ENCODE data around the gene RASD2. TPM values are rescaled to one million over a fixed set of nuclear protein-coding genes. Genes with fewer than 3 reads are reported as not detected.

The RASD2 gene
- total and polyA plus RNA-seq, 4 donors: 0.77 to 12.0 (median 7.0) TPM

GRCh38 chr22:35525687-35526332 is 14.8 kb upstream of the RASD2 start:
- no peak for DNase-seq (ENCODE audit: low read depth in 4 of 6, low spot score in 6 of 6)
- Histone ChIP-seq H3K9me3 (ENCODE audit: control insufficient read depth, insufficient read depth, low read length) (peaks cover 4% of the 10 kb centered on the region), H3K36me3 (ENCODE audit: control insufficient read depth, insufficient read depth, low read length) (no peaks in the 10 kb centered on the region), H3K4me1 (ENCODE audit: control insufficient read depth, insufficient read depth, low read length) (peaks cover 22% of the 10 kb centered on the region), H3K27me3 (ENCODE audit: control insufficient read depth, insufficient read depth, low read length) (no peaks in the 10 kb centered on the region), H3K27ac (ENCODE audit: low read depth, low read length) (no peak overlapping the region), H3K4me3 (ENCODE audit: low read depth, low read length) (no peak overlapping the region)
- WGBS (ENCODE audit: insufficient coverage): 93% methylated on average over 8 of the region's 12 CpGs

- Histone ChIP-seq H3K27me3 (ENCODE audit: control insufficient read depth, insufficient read depth, low read length) (no peaks in the 10 kb centered on the region), H3K4me1 (ENCODE audit: control insufficient read depth, insufficient read depth, low read length) (peaks cover 22% of the 10 kb centered on the region), H3K9me3 (ENCODE audit: control insufficient read depth, insufficient read depth, low read length) (peaks cover 4% of the 10 kb centered on the region), H3K4me3 (ENCODE audit: low read depth, low read length) (no peak overlapping the region), H3K36me3 (ENCODE audit: control insufficient read depth, insufficient read depth, low read length) (no peaks in the 10 kb centered on the region), H3K27ac (ENCODE audit: low read depth, low read length) (no peak overlapping the region)
- WGBS (ENCODE audit: insufficient coverage): 74% methylated on average over 12 of the region's 12 CpGs
- no peak for DNase-seq (ENCODE audit: low read depth in 4 of 6, low spot score in 6 of 6)
Measured at GRCh38 chr22:35526333-35526979, 14.2 kb upstream of the RASD2 start.

DNA sequence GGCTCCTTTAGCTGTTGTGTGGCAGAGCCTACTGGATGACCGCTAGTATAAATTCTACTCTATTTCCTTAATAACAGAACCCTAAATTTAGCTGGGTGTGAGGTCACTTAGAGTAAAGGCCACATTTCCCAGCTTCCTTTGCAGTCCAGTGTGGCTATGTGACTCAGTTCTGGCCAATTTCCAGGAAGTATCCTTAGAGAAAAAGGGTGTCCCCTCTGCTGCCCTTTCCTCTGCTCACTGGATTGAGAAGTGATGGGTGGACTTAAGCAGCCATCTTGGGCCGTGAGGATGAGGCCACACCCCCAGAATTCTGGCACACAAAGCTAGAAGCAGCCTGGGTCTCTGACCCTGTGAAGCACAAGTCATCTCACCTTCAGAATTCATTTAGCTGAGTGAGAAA is 11.7 kb upstream of the RASD2 start:
- 100% methylated on average over 1 of the region's 2 CpGs for WGBS (ENCODE audit: insufficient coverage)
- Histone ChIP-seq H3K4me1 (ENCODE audit: control insufficient read depth, insufficient read depth, low read length) (peaks cover 12% of the 10 kb centered on the region), H3K27ac (ENCODE audit: low read depth, low read length) (no peak overlapping the region)

DNA sequence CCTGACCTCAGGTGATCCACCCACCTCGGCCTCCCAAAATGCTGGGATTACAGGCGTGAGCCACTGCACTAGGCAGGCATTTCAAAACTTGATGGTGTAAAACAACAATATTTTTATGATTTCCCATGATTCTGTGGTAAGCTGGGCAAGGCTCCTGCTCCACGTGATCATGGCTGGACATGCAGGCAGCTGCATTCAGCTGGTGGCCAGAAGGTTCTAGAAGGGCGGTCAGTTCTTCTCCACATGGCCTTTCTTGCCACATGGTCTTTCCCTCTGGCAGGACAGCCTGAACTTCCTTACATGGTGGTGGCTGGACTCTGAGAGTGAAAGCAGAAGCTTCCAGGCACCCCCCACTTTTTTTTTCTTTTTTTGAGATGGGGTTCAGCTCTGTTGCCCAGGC is 9.9 kb upstream of the RASD2 start:
- 100% methylated on average over 2 of the region's 4 CpGs for WGBS (ENCODE audit: insufficient coverage)
- H3K27me3 ChIP-seq (ENCODE audit: control insufficient read depth, insufficient read depth, low read length): no peaks in the 10 kb centered on the region
- peaks cover 4% of the 10 kb centered on the region for H3K9me3 ChIP-seq (ENCODE audit: control insufficient read depth, insufficient read depth, low read length)

More for the DNA sequence above, 11.7 kb upstream of the RASD2 start:
- Histone ChIP-seq H3K4me3 (ENCODE audit: low read depth, low read length) (no peak overlapping the region), H3K27me3 (ENCODE audit: control insufficient read depth, insufficient read depth, low read length) (no peaks in the 10 kb centered on the region), H3K9me3 (ENCODE audit: control insufficient read depth, insufficient read depth, low read length) (peaks cover 4% of the 10 kb centered on the region), H3K36me3 (ENCODE audit: control insufficient read depth, insufficient read depth, low read length) (no peaks in the 10 kb centered on the region)
- no peak for DNase-seq (ENCODE audit: low read depth in 4 of 6, low spot score in 6 of 6)

GRCh38 chr22:35531202-35531601 is 9.4 kb upstream of the RASD2 start:
- H3K4me1 ChIP-seq (ENCODE audit: control insufficient read depth, insufficient read depth, low read length): peaks cover 10% of the 10 kb centered on the region
- peaks cover 4% of the 10 kb centered on the region for H3K9me3 ChIP-seq (ENCODE audit: control insufficient read depth, insufficient read depth, low read length)
- no peak overlapping the region for H3K4me3 ChIP-seq (ENCODE audit: low read depth, low read length)
- H3K27ac ChIP-seq (ENCODE audit: low read depth, low read length): no peak overlapping the region
- H3K36me3 ChIP-seq (ENCODE audit: control insufficient read depth, insufficient read depth, low read length): no peaks in the 10 kb centered on the region
- H3K27me3 ChIP-seq (ENCODE audit: control insufficient read depth, insufficient read depth, low read length): no peaks in the 10 kb centered on the region
- WGBS (ENCODE audit: insufficient coverage): 90% methylated on average over 2 of the region's 6 CpGs
- DNase-seq (ENCODE audit: low read depth in 4 of 6, low spot score in 6 of 6): no peak

More for the DNA sequence above, 9.9 kb upstream of the RASD2 start:
- Histone ChIP-seq H3K36me3 (ENCODE audit: control insufficient read depth, insufficient read depth, low read length) (no peaks in the 10 kb centered on the region), H3K4me3 (ENCODE audit: low read depth, low read length) (no peak overlapping the region), H3K4me1 (ENCODE audit: control insufficient read depth, insufficient read depth, low read length) (peaks cover 8% of the 10 kb centered on the region), H3K27ac (ENCODE audit: low read depth, low read length) (no peak overlapping the region)
- DNase-seq (ENCODE audit: low read depth in 4 of 6, low spot score in 6 of 6): no peak

DNA sequence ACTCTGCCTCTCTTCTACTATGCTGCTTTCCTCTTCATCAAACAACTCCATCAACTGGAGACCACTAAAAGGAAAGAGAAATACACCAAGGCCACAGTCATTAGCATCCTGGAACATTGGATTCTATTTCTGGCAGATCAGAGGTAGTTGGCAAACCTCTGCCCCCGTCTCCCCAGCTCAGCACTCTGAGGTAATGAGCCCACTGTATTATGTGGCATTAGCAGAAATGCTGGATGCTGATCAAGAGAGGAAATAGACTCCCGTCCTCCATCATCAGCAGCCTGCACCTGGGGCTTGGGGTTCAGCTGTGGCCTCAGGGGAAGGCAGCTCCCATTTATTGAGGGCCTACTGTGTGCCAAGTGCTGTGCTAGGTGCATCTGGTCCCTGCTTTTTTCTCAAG is 9.0 kb upstream of the RASD2 start:
- DNase-seq (ENCODE audit: low read depth in 4 of 6, low spot score in 6 of 6): peak in 2 of 6 donors; percentile 51 to 88
- WGBS (ENCODE audit: insufficient coverage): 44% methylated on average over 1 of the region's 2 CpGs
- H3K4me1 ChIP-seq (ENCODE audit: control insufficient read depth, insufficient read depth, low read length): peaks cover 13% of the 10 kb centered on the region
- H3K4me3 ChIP-seq (ENCODE audit: low read depth, low read length): no peak overlapping the region
- H3K27ac ChIP-seq (ENCODE audit: low read depth, low read length): no peak overlapping the region
- H3K9me3 ChIP-seq (ENCODE audit: control insufficient read depth, insufficient read depth, low read length): peaks cover 4% of the 10 kb centered on the region
- no peaks in the 10 kb centered on the region for H3K27me3 ChIP-seq (ENCODE audit: control insufficient read depth, insufficient read depth, low read length)
- H3K36me3 ChIP-seq (ENCODE audit: control insufficient read depth, insufficient read depth, low read length): no peaks in the 10 kb centered on the region

DNA sequence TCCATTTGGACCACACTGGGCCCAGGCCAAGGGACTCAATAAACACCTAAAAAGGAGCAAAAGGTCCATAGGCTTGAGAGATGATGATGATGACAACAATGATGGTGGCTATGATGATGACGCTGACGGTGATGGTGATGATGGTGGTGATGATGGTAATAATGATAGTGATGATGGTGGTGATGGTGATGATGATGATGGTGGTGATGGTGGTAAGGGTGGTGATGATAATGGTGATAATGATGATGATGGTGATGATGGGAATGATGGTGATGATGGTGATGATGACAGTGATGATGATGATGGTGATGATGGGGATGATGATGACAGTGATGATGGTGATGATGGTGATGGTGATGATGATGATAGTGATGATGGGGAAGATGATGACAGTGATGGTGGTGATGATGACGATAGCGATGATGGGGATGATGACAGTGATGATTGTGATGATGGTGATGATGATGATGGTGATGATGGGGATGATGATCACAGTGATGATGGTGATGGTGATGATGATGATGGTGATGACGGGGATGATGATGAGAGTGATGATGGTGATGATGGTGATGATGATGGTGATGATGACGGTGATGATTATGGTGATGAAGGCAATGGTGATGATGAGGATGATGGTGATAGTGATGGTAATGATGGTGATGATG is 7.1 kb upstream of the RASD2 start:
- WGBS (ENCODE audit: insufficient coverage): 95% methylated on average over 6 of the region's 6 CpGs
- no peak overlapping the region for H3K27ac ChIP-seq (ENCODE audit: low read depth, low read length)
- H3K4me3 ChIP-seq (ENCODE audit: low read depth, low read length): no peak overlapping the region
- H3K9me3 ChIP-seq (ENCODE audit: control insufficient read depth, insufficient read depth, low read length): peaks cover 4% of the 10 kb centered on the region
- peaks cover 13% of the 10 kb centered on the region for H3K4me1 ChIP-seq (ENCODE audit: control insufficient read depth, insufficient read depth, low read length)
- no peaks in the 10 kb centered on the region for H3K27me3 ChIP-seq (ENCODE audit: control insufficient read depth, insufficient read depth, low read length)
- H3K36me3 ChIP-seq (ENCODE audit: control insufficient read depth, insufficient read depth, low read length): no peaks in the 10 kb centered on the region
- DNase-seq (ENCODE audit: low read depth in 4 of 6, low spot score in 6 of 6): no peak

GRCh38 chr22:35534091-35534490 is 6.5 kb upstream of the RASD2 start:
- Histone ChIP-seq H3K27ac (ENCODE audit: low read depth, low read length) (no peak overlapping the region), H3K9me3 (ENCODE audit: control insufficient read depth, insufficient read depth, low read length) (no peaks in the 10 kb centered on the region), H3K4me1 (ENCODE audit: control insufficient read depth, insufficient read depth, low read length) (peaks cover 13% of the 10 kb centered on the region), H3K36me3 (ENCODE audit: control insufficient read depth, insufficient read depth, low read length) (no peaks in the 10 kb centered on the region), H3K27me3 (ENCODE audit: control insufficient read depth, insufficient read depth, low read length) (peaks cover 2% of the 10 kb centered on the region), H3K4me3 (ENCODE audit: low read depth, low read length) (no peak overlapping the region)
- 83% methylated on average over 2 of the region's 3 CpGs for WGBS (ENCODE audit: insufficient coverage)
- no peak for DNase-seq (ENCODE audit: low read depth in 4 of 6, low spot score in 6 of 6)

GRCh38 chr22:35537232-35537631 is 3.4 kb upstream of the RASD2 start:
- no peak for DNase-seq (ENCODE audit: low read depth in 4 of 6, low spot score in 6 of 6)
- H3K27me3 ChIP-seq (ENCODE audit: control insufficient read depth, insufficient read depth, low read length): peaks cover 25% of the 10 kb centered on the region
- no peaks in the 10 kb centered on the region for H3K9me3 ChIP-seq (ENCODE audit: control insufficient read depth, insufficient read depth, low read length)
- H3K4me1 ChIP-seq (ENCODE audit: control insufficient read depth, insufficient read depth, low read length): peaks cover 36% of the 10 kb centered on the region
- 76% methylated on average over 2 of the region's 7 CpGs for WGBS (ENCODE audit: insufficient coverage)
- H3K4me3 ChIP-seq (ENCODE audit: low read depth, low read length): no peak overlapping the region
- no peak overlapping the region for H3K27ac ChIP-seq (ENCODE audit: low read depth, low read length)
- H3K36me3 ChIP-seq (ENCODE audit: control insufficient read depth, insufficient read depth, low read length): no peaks in the 10 kb centered on the region

Measured in spinal cord (tissue), 10 donors.